Measurements from ENCODE around the gene ACVRL1.

Gene ACVRL1

DNA sequence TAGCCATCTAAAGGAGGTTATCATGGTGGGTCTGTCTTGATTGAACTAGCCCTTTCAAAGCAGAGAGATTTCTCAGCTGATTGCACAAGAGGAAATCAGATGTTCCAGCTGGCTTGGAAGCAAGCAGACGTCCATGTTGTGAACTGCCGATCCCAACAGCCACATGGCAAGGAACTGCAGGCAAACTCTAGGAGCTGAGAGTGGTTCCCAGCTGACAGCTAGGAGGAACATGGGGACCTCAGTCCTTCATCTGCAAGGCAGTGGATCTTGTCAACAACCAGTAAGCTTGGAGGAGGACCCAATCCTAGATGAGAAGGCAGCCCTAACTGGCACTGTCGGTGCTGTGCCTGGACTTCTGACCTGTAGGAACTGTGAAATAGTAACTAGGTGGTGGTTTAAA is 51.9 kb downstream of the ACVRL1 start:
- in situ Hi-C loops (cut with MboI; ENCODE audit: low sequenced_read_pairs), result no loop called here

DNA sequence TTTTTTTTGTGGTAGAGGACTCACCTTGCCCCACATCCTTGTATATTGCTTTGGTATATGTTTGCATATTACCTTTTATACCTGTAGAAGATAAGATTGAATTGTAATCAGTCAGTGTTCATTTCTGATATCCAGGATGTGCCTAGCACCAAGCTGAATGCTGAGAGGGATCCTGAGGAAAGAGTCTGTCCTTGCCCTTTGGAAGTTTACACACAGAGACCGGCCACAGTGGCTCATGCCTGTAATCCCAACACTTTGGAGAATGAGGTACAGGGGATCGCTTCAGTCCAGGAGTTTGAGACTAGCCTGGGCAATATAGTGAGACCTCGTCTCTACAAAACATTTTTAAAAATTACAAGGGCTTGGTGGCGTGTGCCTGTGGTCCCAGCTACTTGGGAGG is 52.6 kb downstream of the ACVRL1 start:
- in situ Hi-C loops (cut with MboI; ENCODE audit: low sequenced_read_pairs), result no loop called here

DNA sequence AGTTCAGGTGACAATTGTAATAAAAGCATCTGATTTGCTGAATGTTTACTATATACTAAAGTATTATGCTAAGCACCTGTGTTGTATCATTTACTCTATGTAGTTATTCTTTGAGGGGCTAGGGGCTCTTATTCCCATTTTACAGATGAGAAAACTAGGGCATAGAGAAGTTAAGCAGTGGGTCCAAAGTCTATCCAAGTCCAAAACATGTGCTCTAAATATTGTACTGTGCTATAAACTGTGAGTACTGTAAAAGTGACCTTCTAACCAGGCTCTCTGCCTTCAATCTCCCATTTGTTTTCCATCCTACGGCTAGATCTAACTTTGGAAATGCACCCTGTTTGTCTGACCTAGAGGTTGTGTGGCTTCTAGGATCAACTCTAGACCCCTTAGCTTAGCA is 53.2 kb downstream of the ACVRL1 start:
- in situ Hi-C loops (cut with MboI; ENCODE audit: low sequenced_read_pairs), result no loop called here

- in situ Hi-C loops (cut with MboI; ENCODE audit: low sequenced_read_pairs), result no loop called here
Measured at GRCh38 chr12:51960890-51961289, 53.6 kb downstream of the ACVRL1 start.

DNA sequence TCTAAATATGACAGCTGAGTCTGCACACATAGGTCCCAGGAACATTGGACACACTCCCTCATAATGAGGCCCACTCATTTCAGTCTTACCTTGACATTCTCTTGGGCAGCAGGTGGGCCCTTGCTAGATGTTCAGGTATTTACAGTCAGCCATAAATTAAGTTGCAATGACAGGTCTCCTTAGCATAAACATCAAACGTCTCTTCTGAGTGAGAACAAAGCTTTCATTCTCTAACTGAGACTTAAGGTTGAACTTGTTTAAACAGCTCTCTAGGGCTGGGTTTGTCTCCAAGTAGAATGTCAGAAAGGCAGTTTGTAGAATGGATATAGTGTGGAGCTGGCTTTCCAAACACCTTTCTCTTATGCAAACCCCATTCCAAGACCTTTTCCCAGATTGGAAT is 54.5 kb downstream of the ACVRL1 start:
- in situ Hi-C loops (cut with MboI; ENCODE audit: low sequenced_read_pairs), result no loop called here

DNA sequence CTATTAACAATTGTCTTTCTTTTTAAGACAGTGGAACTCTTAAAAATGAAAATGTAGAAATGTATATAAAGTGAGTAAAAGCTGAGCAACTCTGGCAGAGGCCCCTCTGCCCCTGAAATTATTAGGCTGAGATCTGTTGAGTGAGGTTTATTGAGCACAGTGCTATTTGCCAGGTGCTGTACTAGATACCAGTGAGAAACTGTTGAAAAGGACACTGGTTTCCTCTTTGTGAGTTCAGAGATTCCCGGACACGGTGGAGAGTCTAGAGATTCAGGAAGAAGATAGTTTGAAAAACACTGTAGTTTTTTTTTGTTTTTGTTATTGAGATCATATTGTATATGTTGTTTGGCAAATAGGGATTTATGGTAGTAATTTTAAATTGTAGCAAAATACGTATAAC is 55.4 kb downstream of the ACVRL1 start:
- in situ Hi-C loops (cut with MboI; ENCODE audit: low sequenced_read_pairs), result no loop called here

DNA sequence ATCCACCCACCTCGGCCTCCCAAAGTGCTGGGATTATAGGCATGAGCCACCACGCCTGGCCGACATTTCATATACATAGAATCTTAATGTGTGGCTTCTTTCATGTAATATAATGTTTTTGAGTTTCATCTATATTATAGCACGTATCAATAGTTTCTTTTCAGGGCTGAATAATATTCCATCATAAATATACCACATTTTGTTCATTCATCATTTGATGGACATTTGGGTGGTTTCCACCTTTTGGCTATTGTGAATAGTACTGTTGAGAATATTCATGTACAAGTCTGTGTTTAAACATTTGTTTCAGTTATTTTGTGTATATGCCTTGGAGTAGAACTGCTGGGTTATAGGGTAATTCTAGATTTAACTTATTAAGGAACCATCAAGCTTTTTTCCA is 56.2 kb downstream of the ACVRL1 start:
- in situ Hi-C loops (cut with MboI; ENCODE audit: low sequenced_read_pairs), result no loop called here

DNA sequence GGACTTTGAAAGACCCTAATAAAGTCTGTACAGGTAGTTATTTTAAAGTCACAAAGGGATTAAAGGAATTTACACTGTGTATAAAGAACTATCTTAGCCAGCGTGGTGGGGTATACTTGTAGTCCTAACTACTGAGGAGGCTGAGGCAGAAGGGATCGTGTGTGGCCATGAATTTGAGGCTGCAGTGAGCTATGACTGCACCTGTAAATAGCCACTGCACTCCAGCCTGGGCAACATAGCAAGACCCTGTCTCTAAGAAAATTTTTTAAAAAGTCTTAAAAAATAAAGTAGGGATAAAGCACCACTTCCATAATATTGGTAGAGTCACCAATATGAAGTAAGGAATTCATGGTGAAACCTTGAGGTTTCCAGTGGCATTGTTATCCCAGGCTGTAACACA is 62.3 kb downstream of the ACVRL1 start:
- in situ Hi-C loops (cut with MboI; ENCODE audit: low sequenced_read_pairs), result no loop called here

DNA sequence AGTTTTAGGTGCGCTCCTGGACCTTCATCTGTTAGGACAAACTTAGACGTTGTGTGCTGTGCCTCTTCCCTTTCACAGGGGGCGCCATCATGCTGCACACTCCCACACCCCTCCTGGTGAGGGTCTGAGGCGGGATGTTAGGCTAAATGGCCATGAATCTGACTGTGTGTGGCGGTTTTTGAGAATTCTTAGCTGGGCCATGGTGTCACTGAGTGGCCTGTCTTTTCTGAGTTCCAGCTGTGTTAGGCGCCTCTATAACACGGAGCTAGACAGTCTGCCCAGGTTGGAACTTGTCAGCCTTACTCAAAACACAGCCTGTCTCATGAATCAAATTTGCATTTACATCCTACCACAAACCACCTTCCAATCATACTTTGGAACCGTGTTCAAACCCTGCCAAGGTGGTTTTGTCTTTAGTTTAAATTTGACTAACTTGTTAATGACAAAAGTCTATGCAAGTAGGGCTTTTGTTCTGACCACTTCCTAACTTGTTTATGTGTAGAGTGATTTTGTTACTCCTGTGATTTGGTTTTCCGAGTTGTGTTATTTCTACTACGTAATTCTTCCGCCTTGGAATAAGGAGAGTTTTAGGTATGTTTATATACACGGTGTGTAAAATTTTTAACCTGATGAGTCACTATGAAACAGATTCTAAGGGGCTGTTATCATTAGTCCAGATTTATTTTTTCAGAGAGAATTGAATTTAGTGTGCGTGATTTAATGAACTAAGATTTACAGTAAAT is 63.8 kb downstream of the ACVRL1 start:
- in situ Hi-C loops (cut with MboI; ENCODE audit: low sequenced_read_pairs), result no loop called here

DNA sequence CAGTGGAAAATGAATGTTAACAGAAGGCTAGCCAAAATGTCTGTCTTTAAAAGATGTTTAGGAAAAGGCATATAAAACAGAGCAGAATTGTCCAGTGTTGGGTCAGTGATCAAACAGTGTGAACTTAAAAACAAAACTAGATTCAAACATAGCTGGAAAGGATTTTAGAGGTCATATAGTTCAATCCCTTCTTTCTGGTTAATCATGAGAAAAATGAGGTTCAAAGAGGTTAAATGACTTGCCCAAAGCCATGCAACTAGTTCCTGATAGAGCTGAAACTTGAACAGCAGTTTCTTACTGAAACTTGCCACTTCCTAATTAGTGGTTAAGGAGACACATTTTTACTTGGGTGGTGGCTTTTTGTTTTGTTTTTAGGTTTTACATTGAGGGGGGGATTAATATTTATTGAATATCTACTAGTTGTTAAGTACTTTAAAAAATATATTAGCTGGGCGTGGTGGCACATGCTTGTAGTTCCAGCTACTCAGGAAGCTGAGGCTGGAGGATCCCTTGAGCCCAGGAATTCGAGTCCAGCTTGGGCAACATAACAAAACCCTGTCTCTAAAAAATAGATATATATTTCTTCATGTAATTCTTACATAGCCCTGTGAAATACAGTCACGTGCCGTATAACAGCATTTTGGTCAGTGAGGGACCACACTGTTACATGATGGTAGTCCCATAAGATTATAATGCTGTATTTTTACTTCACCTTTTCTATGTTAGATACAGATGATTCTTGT is 64.5 kb downstream of the ACVRL1 start:
- in situ Hi-C loops (cut with MboI; ENCODE audit: low sequenced_read_pairs), result no loop called here

DNA sequence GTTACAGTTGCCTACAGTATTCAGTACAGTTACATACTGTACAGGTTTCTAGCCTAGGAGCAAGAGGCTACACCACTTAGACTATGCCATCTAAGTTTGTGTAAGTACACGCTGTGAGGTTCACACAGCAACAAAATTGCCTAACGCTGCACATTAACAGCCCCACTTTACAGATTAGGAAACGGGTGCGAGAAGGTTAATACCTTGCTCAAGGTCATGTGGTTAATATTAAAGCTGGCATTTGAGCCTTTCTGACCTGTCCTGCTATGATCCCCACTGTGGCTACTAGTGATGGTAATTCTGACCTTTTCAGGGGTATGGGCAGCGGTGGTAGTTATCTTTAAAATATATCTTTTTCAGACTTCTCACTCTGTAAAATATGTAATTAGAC is 65.1 kb downstream of the ACVRL1 start:
- in situ Hi-C loops (cut with MboI; ENCODE audit: low sequenced_read_pairs), result no loop called here

DNA sequence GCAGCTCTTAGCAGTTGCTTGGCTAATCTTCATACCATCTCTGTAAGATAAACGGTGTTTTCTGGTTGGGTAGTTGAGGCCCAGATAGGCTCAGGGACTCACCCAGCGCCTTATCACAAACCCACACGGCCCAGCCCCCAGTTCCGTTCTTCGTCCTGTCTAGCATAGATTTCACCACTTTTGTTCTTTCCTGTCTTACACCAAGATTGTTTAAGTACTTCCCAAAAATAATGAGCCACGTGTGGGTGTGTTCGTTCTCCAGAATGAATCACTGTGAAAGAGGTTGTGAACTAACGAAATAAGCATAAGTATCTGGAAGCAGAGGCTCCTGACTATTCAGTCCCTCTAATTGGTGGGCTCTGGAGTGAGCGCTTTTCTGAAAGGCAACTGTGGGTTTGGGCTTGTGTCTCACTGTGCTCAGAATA is 65.6 kb downstream of the ACVRL1 start:
- in situ Hi-C loops (cut with MboI; ENCODE audit: low sequenced_read_pairs), result no loop called here

All from HL-60/S4 treated with retinoic acid at 250 ng/mL for 4 days and 3 days (cell line).